Stimulated activated CD8-positive, alpha-beta memory T cell treated with anti-CD3 and anti-CD28 coated beads, Interleukin-4, amount 100 ng/mL, for 1 hour (primary cell): ENCODE measurements around the gene TRIM28.
A peak's percentile ranks its signal among the peaks of the same experiment; 100 is the strongest.
"Not testable (repeated sequence)": the region's sequence is repeated elsewhere in the genome, so short reads cannot be mapped to it uniquely, and the experiment has no call there.

ENCODE experiments used
- DNase-seq, 2 donors: peaks; one replicate each; pipeline ENCODE4 v3.0.0-alpha.2; 2020; ENCODE audit warnings: low read depth in 2 of 2, low spot score in 1 of 2

Gene TRIM28

DNA sequence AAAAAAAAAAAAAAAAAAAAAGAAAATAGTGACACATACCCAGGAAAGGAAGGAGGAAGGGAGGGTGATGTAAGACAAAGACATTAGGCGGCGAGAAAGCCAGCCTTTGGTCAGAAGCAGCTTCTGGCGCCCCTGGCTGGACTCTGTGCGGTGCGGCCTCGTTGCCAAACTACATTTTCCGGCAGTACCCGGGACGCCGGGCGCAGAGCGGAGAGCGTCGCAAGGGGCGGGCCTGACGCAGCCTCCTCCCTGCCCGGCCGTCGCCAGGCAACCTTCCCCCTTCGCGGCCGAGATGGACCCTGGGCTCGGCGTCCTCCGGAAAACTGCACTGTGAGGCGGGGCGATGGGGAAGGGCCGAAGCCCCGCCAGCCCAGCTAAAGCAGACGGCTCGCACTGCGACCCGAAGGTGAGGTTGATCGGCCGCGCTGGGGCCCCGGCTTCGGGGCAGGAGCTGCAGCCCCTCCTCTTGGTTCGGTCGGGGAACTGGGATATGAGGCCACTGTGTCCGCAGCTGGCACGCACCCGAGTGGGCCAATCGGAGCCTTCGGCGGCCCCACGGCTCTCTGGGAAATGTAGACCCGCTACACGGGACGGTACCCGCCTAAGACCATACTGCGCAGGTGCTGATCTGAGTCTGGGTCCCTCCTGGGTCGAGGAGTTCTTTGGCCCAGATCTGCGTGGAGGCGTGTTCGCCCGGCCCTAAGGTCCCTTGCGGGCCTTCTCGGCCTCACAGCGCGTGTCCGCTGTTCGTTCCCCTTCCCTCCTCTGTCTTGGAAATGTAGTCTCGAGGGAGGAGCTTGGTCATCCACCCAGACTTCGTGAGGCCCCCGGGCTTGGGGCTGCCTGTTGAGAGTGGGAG, 31.5 kb downstream of the TRIM28 start:
- peak in 1 of 2 donors; percentile 46 for DNase-seq

GRCh38 chr19:58577581-58577980, 33.7 kb downstream of the TRIM28 start:
- not testable (repeated sequence) for DNase-seq

GRCh38 chr19:58578012-58578925, 34.4 kb downstream of the TRIM28 start:
- no peak for DNase-seq

- DNase-seq, result no peak
Measured at GRCh38 chr19:58579473-58580142, 35.7 kb downstream of the TRIM28 start.

DNA sequence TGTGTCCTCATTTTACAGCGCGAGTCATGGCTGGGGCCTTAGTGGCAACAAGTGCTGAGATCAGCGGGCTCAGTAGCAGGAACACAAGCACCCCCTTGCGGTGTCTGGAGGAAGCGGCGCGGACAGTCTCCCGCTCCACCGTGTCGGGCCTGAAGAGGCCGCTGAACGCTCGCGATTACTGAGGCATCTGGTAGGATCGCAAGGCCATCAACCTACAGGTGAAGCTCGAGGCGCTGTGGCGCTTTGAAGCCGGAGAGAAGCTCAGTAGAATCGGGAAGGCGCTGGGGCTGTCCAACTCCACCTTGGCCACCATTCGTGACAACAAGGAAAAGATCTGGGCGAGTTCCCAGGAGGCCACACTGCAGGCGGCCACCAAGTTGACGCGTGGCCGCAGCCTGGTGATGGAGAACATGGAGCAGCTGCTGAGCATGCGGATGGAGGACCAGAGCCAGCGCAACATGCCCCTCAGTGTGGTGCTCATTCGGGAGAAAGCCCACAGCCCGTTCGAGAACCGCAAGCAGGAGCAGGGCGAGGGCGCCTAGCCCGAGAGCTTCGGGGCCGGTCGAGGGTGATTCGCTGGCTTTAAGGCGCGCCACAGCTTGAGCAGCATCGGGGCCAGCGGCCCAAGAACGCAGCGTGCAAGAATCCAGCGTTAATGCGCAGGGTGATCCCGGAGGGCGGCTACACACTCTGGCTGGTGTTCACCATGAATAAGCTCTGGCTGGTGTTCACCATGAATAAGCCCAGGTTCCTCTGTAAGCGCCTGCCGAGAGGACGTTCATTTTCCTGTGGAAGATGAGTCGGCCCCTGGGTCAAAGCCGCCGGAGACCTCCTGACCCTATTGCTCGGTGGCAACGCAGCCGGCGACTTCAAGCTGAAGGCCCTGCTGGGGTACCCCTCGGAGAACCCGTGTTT, 37.6 kb downstream of the TRIM28 start:
- peak; percentile 73 to 83 for DNase-seq

- DNase-seq, result no peak
Measured at GRCh38 chr19:58582985-58583384, 39.1 kb downstream of the TRIM28 start.

GRCh38 chr19:58584498-58585441, 40.9 kb downstream of the TRIM28 start:
- no peak for DNase-seq

DNA sequence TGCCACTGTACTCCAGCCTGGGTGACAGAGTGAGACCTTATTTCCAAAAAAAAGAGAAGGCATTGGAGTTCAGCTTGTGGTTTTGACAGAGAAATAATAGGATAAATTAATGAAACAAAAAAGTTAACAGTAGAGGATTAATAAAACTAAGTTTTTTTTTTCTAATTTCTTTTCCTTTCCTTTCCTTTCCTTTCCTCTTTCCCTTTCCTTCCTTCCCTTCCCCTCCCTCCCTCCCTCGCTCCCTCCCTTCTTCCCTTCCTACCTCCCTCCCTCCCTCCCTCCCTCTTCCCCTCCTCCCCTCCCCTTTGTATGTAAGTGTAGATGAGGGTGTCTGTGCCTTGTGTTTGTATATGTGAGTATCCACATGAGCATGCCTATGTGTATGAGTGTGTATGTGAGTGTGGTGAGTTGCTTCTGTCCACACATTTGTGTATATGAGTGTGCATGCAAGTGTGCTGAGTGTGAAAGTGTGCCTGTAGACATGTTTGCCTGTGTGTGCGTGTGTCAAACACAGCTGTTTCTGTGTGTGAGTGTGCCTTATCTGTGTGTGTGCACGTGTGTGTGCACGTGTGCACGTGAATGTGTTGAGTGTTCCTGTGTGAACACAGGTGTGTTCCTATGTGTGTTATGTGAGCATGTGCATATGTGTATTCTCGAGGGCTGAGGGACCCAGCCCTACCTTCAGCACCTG, 41.7 kb downstream of the TRIM28 start:
- DNase-seq, result no peak

DNA sequence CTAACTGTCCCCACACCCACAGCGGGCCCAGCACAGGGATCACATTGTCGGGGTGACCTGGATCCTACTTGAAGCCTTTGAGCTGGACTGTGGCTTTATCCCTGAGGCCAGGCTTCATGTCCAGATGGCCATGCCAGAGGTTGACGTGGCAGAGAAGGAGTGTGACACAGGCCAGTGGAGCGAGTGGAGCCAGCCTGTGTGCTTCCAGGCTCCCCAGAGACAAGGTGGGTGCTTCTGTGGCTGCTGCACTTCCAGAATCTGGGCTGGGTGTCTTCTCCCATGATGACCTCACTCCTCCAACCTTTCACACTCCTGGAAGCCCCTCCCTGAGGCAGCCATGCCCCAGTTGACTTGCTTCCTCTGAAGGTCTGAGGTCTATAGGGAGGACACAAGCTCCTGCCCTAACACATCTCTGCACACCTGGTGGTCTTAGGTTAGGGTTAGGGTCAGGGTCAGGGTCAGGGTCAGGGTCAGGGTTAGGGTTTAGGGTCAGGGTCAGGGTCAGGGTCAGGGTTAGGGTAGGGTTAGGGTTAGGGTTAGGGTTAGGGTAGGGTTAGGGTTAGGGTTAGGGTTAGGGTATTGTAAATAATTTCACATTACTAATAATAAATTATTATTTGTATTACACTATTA, 42.4 kb downstream of the TRIM28 start:
- no peak for DNase-seq
